B cell (primary cell): ENCODE data around the gene RBM20. TPM values are rescaled to one million over a fixed set of nuclear protein-coding genes. Genes with fewer than 3 reads are reported as not detected.

Experiments used
- ATAC-seq: fragments of 200-7000 bp; cut with Tn5 transposase; one replicate; pipeline ENCODE4 v1.10.0; 2021; ENCODE audit warnings: low read depth, mild to moderate bottlenecking, moderate number of reproducible peaks, moderate library complexity
- CTCF ChIA-PET: fragments of 350-600 bp; sonication (Branson Sonifier 250); formaldehyde crosslinking; loops from one replicate; lab custom pipeline; 2021; ENCODE audit warnings: antibody characterized with exemption, inconsistent platforms; lab: Charles Lee
- POLR2A ChIA-PET: fragments of 350-600 bp; sonication (Branson Sonifier 250); formaldehyde crosslinking; loops from one replicate; lab custom pipeline; 2021; ENCODE audit warnings: antibody characterized with exemption; lab: Charles Lee
- DNase-seq: peaks from one replicate; pipeline ENCODE4 v3.0.0; 2013
- H2AFZ ChIP-seq: 2 replicates; pipeline ENCODE4 v1.6.1; 2012; ENCODE audit warnings: mild to moderate bottlenecking, low read depth, low read length; ENCODE audit not compliant: insufficient read depth, poor library complexity, severe bottlenecking
- H3K27ac ChIP-seq, 2 donors: 1 replicate in 1 of 2; 2 replicates in 1 of 2; pipeline ENCODE4 v1.5.1; 2012 to 2013; ENCODE audit warnings: low read length in 2 of 2, mild to moderate bottlenecking in 2 of 2, moderate library complexity in 1 of 2
- H3K27me3 ChIP-seq, 4 experiments: fragments of 200-600 bp in 1 of 4; sonication (generic) in 1 of 4; replicated peaks in 1 of 4; 1 replicate in 2 of 4; 2 replicates in 2 of 4; pipeline versions ENCODE4 v1.6.1 to v1.7.0; 2013 to 2016; ENCODE audit warnings: low read length in 3 of 4, mild to moderate bottlenecking in 2 of 4, mixed read lengths in 1 of 4, moderate library complexity in 1 of 4; ENCODE audit not compliant: insufficient read depth in 4 of 4, control insufficient read depth in 3 of 4; ENCODE audit errors: control extremely low read depth in 1 of 4
- H3K36me3 ChIP-seq, 2 experiments: replicated peaks in 1 of 2; 1 replicate in 1 of 2; 2 replicates in 1 of 2; pipeline versions ENCODE4 v1.6.1 to v1.7.1; 2013; ENCODE audit warnings: low read length in 1 of 2; ENCODE audit not compliant: insufficient read depth in 2 of 2, control insufficient read depth in 1 of 2; ENCODE audit errors: control extremely low read depth in 1 of 2, extremely low read depth in 1 of 2
- H3K4me1 ChIP-seq, 2 donors: fragments of 200-600 bp in 1 of 2; sonication (generic) in 1 of 2; 1 replicate in 1 of 2; 2 replicates in 1 of 2; pipeline versions ENCODE4 v1.5.1 to v1.6.1; 2013 to 2017; ENCODE audit warnings: low read length in 2 of 2; ENCODE audit not compliant: control insufficient read depth in 2 of 2, insufficient read depth in 2 of 2
- H3K4me2 ChIP-seq: replicated peaks from 2 replicates; pipeline ENCODE3; 2012; ENCODE audit warnings: mild to moderate bottlenecking, low read depth, low read length; ENCODE audit not compliant: poor library complexity, severe bottlenecking
- H3K4me3 ChIP-seq, 5 experiments: fragments of 200-600 bp in 1 of 5; sonication (generic) in 1 of 5; 1 replicate in 3 of 5; 2 replicates in 2 of 5; pipeline versions ENCODE4 v1.5.1 to v1.7.0; 2011 to 2016; ENCODE audit warnings: low read length in 4 of 5, mild to moderate bottlenecking in 4 of 5, low read depth in 2 of 5, control low read depth in 1 of 5, moderate library complexity in 1 of 5; ENCODE audit not compliant: insufficient read depth in 1 of 5; ENCODE audit errors: control extremely low read depth in 1 of 5, extremely low read depth in 1 of 5
- H3K79me2 ChIP-seq: fragments of 200-600 bp; sonication (generic); one replicate; pipeline ENCODE4 v1.6.0; 2016; ENCODE audit warnings: low read length; ENCODE audit not compliant: control insufficient read depth, insufficient read depth
- H3K9ac ChIP-seq: fragments of 200-600 bp; sonication (generic); 2 replicates; pipeline ENCODE4 v1.6.1; 2017; ENCODE audit warnings: mild to moderate bottlenecking, low read length, moderate library complexity
- H3K9me3 ChIP-seq, 3 donors: one replicate each; pipeline versions ENCODE4 v1.6.1 to v1.7.1; 2013; ENCODE audit warnings: low read length in 2 of 3; ENCODE audit not compliant: control insufficient read depth in 2 of 3, insufficient read depth in 1 of 3; ENCODE audit errors: control extremely low read depth in 1 of 3
- H4K20me1 ChIP-seq: 2 replicates; pipeline ENCODE4 v1.6.0; 2012; ENCODE audit warnings: mild to moderate bottlenecking, low read length; ENCODE audit not compliant: insufficient read depth, control insufficient read depth, poor library complexity, severe bottlenecking
- H3K27ac Mint-ChIP-seq: one replicate; pipeline ENCODE4 v1.8.0; 2021; ENCODE audit warnings: mixed read lengths
- H3K27me3 Mint-ChIP-seq: one replicate; pipeline ENCODE4 v1.8.0; 2021; ENCODE audit warnings: mixed read lengths
- H3K4me1 Mint-ChIP-seq: one replicate; pipeline ENCODE4 v1.8.0; 2021; ENCODE audit warnings: mixed read lengths
- H3K4me3 Mint-ChIP-seq: one replicate; pipeline ENCODE4 v1.8.0; 2021; ENCODE audit warnings: mixed read lengths
- H3K9me3 Mint-ChIP-seq: one replicate; pipeline ENCODE4 v1.8.0; 2022; ENCODE audit warnings: mixed read lengths; ENCODE audit not compliant: insufficient read depth
- EZH2 ChIP-seq: IDR thresholded peaks from 2 replicates; pipeline ENCODE4 v1.6.1; 2012; ENCODE audit warnings: borderline replicate concordance, low read depth, mild to moderate bottlenecking, moderate library complexity, low read length; ENCODE audit not compliant: insufficient read depth, poor library complexity, severe bottlenecking
- WGBS: methylation state at CpG from one replicate; pipeline ENCODE4 v1.1.5; 2013; ENCODE audit warnings: missing lambda C conversion rate; ENCODE audit not compliant: insufficient coverage; 5-methylcytosine and 5-hydroxymethylcytosine counted together
- intact Hi-C: fragments of 100-400 bp; cut with micrococcal nuclease; formaldehyde crosslinking; loops from one replicate; pipeline ENCODE4 v1.10.0; 2022
- polyA plus RNA-seq: library from polyadenylated mRNA; depleted of rRNA; stranded (reverse); fragments of >200 nt; gene quantifications from 2 replicates; pipeline ENCODE4 v1.2.3, GENCODE V29; 2012
- total RNA-seq, 2 donors: library from RNA; stranded (reverse); fragments of 120-200 nt in 1 of 2; gene quantifications; 1 replicate in 1 of 2; 2 replicates in 1 of 2; pipeline versions ENCODE4 v1.2.3 to v1.2.4, GENCODE V29; 2013 to 2022
- TF ChIP-seq, protein P1 (sequence below): fragments of 200-600 bp; IDR thresholded peaks from one replicate; pipeline ENCODE4 v1.8.0; 2022; ENCODE audit warnings: antibody characterized with exemption, mild to moderate bottlenecking

Gene RBM20
- total and polyA plus RNA-seq, 2 donors (not counting 1 experiment from before 2014, with no cell fraction given) = not detected

DNA sequence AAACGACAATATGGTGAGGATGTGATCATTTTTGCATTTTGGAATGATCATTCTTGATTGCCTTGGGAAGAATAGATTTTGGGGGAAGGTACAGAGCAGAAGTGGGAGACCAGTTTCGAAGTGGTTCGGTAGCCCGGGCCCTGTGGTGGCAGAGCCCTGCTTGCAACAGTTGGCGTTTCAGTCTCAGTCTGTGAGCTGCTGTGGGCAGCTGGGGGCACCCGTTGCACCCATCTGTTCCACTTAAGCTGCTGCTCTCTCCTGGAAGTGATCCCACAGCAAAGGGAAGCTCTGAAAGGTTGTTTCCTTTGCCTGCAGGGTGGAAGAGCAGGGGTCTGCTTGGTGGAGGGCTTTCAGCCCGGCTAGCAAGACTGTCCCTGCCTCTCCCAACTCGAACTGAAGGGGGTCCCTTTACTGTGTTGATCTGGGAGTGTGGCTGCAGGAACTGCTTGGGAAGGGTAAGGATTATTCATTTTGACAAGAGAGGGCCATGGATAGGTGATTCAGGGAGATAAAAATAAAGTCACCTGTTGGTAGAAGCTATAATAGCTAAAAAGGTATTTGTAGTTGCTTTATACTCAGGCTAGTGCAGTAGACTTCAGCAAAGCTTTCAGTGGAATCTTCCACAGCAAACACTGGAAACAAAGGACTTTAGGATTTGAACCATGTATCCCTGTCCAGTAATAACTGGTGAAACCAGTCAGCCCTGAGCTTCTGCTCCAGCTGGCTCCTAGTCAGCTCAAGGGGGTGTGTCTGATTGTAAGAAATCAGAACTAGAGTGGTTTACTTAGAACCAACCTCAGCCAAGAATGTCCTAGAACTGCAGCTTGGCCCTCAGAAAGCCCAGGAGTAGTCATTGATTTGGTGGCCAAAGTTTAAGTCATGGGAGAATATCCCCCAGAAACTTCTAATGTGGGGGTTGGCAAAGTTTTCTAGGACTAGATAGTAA is 174.4 kb downstream of the RBM20 start:
- DNase-seq = no peak
- Histone ChIP-seq H3K4me3 (no peak overlapping the region), H4K20me1 (no peaks in the 10 kb centered on the region), H3K27me3 (no peaks in the 10 kb centered on the region), H3K36me3 (no peaks in the 10 kb centered on the region), H3K4me1 (peaks cover 13 to 19% of the 10 kb centered on the region in 2 donors), H3K9me3 (no peaks in the 10 kb centered on the region), H2AFZ (no peak overlapping the region), H3K9ac (no peak overlapping the region), H3K27ac (no peak overlapping the region), H3K79me2 (no peaks in the 10 kb centered on the region), H3K4me2 (no peak overlapping the region)
- intact Hi-C loops = no loop called here
- Mint-ChIP-seq H3K27me3 (no peaks in the 10 kb centered on the region), H3K4me3 (no peak overlapping the region), H3K4me1 (peaks cover 35% of the 10 kb centered on the region), H3K27ac (peak overlapping the region; percentile 51), H3K9me3 (no peaks in the 10 kb centered on the region)
- ATAC-seq = no peak
- CTCF ChIA-PET = interaction anchor here (0.7 to 2.0 kb wide), 5 partner anchors 10 to 75 kb away, joined by 3 to 5 read pairs (median 3); no protein-coding TSS in a partner anchor
- POLR2A ChIA-PET = no interaction called here
- WGBS = 84% methylated on average over 8 of the region's 8 CpGs
- TF ChIP-seq EZH2 = no peak
- TF ChIP-seq, protein P1, sequence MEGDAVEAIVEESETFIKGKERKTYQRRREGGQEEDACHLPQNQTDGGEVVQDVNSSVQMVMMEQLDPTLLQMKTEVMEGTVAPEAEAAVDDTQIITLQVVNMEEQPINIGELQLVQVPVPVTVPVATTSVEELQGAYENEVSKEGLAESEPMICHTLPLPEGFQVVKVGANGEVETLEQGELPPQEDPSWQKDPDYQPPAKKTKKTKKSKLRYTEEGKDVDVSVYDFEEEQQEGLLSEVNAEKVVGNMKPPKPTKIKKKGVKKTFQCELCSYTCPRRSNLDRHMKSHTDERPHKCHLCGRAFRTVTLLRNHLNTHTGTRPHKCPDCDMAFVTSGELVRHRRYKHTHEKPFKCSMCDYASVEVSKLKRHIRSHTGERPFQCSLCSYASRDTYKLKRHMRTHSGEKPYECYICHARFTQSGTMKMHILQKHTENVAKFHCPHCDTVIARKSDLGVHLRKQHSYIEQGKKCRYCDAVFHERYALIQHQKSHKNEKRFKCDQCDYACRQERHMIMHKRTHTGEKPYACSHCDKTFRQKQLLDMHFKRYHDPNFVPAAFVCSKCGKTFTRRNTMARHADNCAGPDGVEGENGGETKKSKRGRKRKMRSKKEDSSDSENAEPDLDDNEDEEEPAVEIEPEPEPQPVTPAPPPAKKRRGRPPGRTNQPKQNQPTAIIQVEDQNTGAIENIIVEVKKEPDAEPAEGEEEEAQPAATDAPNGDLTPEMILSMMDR = no peak

DNA sequence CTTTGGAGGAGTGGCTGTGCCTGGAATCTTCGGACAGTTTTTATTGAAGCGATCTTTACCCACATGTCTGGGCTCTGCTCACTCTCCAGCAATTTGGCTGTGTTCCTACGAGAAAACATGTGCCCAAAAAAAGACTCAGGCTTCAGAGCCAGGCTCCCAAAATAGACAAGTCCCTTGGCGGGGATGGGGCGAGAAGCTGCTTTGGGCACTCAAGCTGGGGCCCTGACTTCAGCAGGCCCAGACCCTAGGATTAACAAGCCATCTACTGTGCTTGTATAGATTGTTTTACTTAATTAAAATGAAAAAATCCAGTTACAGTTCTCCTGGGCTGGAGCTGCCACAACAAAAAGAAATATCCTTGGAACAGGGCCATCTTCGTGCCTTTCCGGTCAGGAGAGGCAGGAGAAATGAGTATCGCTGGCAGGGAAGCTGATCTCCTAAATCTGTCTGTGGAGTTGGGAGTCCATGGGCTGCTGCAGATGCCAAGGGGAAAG is 176.2 kb downstream of the RBM20 start:
- H3K4me1 Mint-ChIP-seq = peaks cover 41% of the 10 kb centered on the region
- no peak for ATAC-seq
- H3K27me3 ChIP-seq = no peaks in the 10 kb centered on the region

More for the DNA sequence above, 176.2 kb downstream of the RBM20 start:
- ChIA-PET POLR2A (no interaction called here), CTCF (interaction anchor here (2.0 kb wide), 1 partner anchor 16 kb away, joined by 5 read pairs; no protein-coding TSS in a partner anchor)
- Histone ChIP-seq H3K36me3 (no peaks in the 10 kb centered on the region), H3K9me3 (no peaks in the 10 kb centered on the region), H3K9ac (no peak overlapping the region), H3K4me3 (no peak overlapping the region), H4K20me1 (no peaks in the 10 kb centered on the region), H2AFZ (no peak overlapping the region), H3K4me1 (peaks cover 19 to 24% of the 10 kb centered on the region in 2 donors), H3K79me2 (no peaks in the 10 kb centered on the region), H3K27ac (no peak overlapping the region), H3K4me2 (no peak overlapping the region)
- H3K9me3 Mint-ChIP-seq = no peaks in the 10 kb centered on the region
- intact Hi-C loops = no loop called here
- H3K4me3 Mint-ChIP-seq = no peak overlapping the region
- WGBS = 94% methylated on average over 8 of the region's 8 CpGs
- no peak overlapping the region for H3K27ac Mint-ChIP-seq
- DNase-seq = no peak
- H3K27me3 Mint-ChIP-seq = no peaks in the 10 kb centered on the region
- no peak for TF ChIP-seq EZH2
- TF ChIP-seq, protein P1 = no peak
